Hepatocyte (in vitro differentiated cells): ENCODE data around the gene ZNF71. TPM values are rescaled to one million over a fixed set of nuclear protein-coding genes. Genes with fewer than 3 reads are reported as not detected.

Experiments used
- DNase-seq: peaks from one replicate; pipeline ENCODE4 v3.0.0-alpha.2; 2016; ENCODE audit warnings: low spot score
- H2AFZ ChIP-seq: fragments of 200-600 bp; sonication (generic); 2 replicates; pipeline ENCODE4 v1.6.0; 2016; ENCODE audit warnings: antibody characterized with exemption, mild to moderate bottlenecking
- H3K27ac ChIP-seq: fragments of 200-600 bp; sonication (generic); 2 replicates; pipeline ENCODE4 v1.5.1; 2016; ENCODE audit warnings: mild to moderate bottlenecking
- H3K27me3 ChIP-seq: fragments of 200-600 bp; sonication (generic); 2 replicates; pipeline ENCODE4 v1.6.1; 2016
- H3K36me3 ChIP-seq: fragments of 200-600 bp; sonication (generic); replicated peaks from 2 replicates; pipeline ENCODE4 v1.5.1; 2016; ENCODE audit warnings: low read depth; ENCODE audit not compliant: insufficient read depth
- H3K4me1 ChIP-seq: fragments of 200-600 bp; sonication (generic); 2 replicates; pipeline ENCODE4 v1.5.1; 2016; ENCODE audit warnings: mild to moderate bottlenecking, moderate library complexity; ENCODE audit not compliant: insufficient read depth
- H3K4me2 ChIP-seq: fragments of 200-600 bp; sonication (generic); 2 replicates; pipeline ENCODE4 v1.6.0; 2016
- H3K4me3 ChIP-seq: fragments of 200-600 bp; sonication (generic); 2 replicates; pipeline ENCODE4 v1.5.1; 2016; ENCODE audit warnings: mild to moderate bottlenecking
- H3K79me2 ChIP-seq: fragments of 200-600 bp; sonication (generic); 2 replicates; pipeline ENCODE4 v1.6.0; 2017; ENCODE audit warnings: mild to moderate bottlenecking
- H3K9me2 ChIP-seq: fragments of 200-600 bp; sonication (generic); replicated peaks from 2 replicates; pipeline ENCODE4 v1.6.0; 2017; ENCODE audit warnings: mild to moderate bottlenecking; ENCODE audit not compliant: insufficient read depth
- H3K9me3 ChIP-seq: fragments of 200-600 bp; sonication (generic); 2 replicates; pipeline ENCODE4 v1.5.1; 2016; ENCODE audit warnings: low read depth, mild to moderate bottlenecking
- H4K20me1 ChIP-seq: fragments of 200-600 bp; sonication (generic); 2 replicates; pipeline ENCODE4 v1.6.0; 2016; ENCODE audit warnings: mild to moderate bottlenecking; ENCODE audit not compliant: insufficient read depth, poor library complexity, severe bottlenecking
- EZH2 ChIP-seq: fragments of 200-600 bp; sonication (generic); IDR thresholded peaks from 2 replicates; pipeline ENCODE4 v1.6.1; 2016; ENCODE audit warnings: antibody characterized with exemption, mild to moderate bottlenecking, borderline replicate concordance
- EZH2phosphoT487 ChIP-seq: fragments of 200-600 bp; sonication (generic); IDR thresholded peaks from one replicate; pipeline ENCODE4 v1.6.1; 2018; ENCODE audit warnings: antibody characterized with exemption, mild to moderate bottlenecking, low read depth, moderate library complexity; ENCODE audit not compliant: unreplicated experiment, severe bottlenecking
- WGBS: methylation state at CpG from one replicate; pipeline ENCODE4 v1.1.6; 2016; ENCODE audit warnings: low lambda C conversion rate; ENCODE audit errors: missing lambda C conversion rate; 5-methylcytosine and 5-hydroxymethylcytosine counted together
- polyA plus RNA-seq: library from polyadenylated mRNA; unstranded; fragments of >200 nt; fragmentation: Nextera tagmentation; extraction: Ambion mirVana; gene quantifications from 2 replicates; pipeline ENCODE4 v1.2.1, GENCODE V29; 2016
- total RNA-seq: library from RNA; depleted of rRNA; stranded (reverse); fragments of >200 nt; gene quantifications from 2 replicates; pipeline ENCODE4 v1.2.3, GENCODE V29; 2014
- TF ChIP-seq, protein P1 (sequence below): fragments of 200-600 bp; sonication (generic); IDR thresholded peaks from 2 replicates; pipeline ENCODE4 v1.5.1; 2016; ENCODE audit warnings: antibody characterized with exemption, mild to moderate bottlenecking; ENCODE audit not compliant: poor library complexity

ZNF71 gene
- total and polyA plus RNA-seq, 2 experiments from 2014 or later: 9.2 to 9.5 TPM

DNA sequence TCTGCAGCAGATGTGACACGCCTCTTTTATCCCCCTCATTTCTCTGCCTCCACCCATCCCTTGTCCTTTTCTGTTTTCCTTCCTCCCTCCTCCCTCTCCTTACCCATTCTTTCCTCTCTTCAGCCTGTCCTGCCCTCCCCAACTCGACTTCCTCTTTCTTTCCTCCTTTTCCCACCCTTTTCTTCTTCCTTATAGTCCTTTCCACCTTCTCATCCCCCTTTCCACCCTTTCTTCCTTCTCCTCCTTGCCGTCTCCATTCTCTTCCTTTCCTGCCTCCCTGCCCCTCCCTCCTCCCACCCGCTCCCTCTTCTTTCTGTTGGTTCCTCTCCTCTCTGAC, 688 bp upstream of the ZNF71 start:
- Histone ChIP-seq H3K79me2 (peaks cover 42% of the 10 kb centered on the region), H3K36me3 (no peaks in the 10 kb centered on the region), H4K20me1 (no peaks in the 10 kb centered on the region), H3K9me2 (no peaks in the 10 kb centered on the region), H3K9me3 (peaks cover 10% of the 10 kb centered on the region), H3K27me3 (no peaks in the 10 kb centered on the region), H3K4me2 (peak overlapping the region; percentile 89), H2AFZ (peak overlapping the region; percentile 13), H3K4me3 (no peak overlapping the region), H3K27ac (no peak overlapping the region), H3K4me1 (peaks cover 5% of the 10 kb centered on the region)
- TF ChIP-seq EZH2phosphoT487 (no peak), EZH2 (no peak)
- TF ChIP-seq, protein P1, sequence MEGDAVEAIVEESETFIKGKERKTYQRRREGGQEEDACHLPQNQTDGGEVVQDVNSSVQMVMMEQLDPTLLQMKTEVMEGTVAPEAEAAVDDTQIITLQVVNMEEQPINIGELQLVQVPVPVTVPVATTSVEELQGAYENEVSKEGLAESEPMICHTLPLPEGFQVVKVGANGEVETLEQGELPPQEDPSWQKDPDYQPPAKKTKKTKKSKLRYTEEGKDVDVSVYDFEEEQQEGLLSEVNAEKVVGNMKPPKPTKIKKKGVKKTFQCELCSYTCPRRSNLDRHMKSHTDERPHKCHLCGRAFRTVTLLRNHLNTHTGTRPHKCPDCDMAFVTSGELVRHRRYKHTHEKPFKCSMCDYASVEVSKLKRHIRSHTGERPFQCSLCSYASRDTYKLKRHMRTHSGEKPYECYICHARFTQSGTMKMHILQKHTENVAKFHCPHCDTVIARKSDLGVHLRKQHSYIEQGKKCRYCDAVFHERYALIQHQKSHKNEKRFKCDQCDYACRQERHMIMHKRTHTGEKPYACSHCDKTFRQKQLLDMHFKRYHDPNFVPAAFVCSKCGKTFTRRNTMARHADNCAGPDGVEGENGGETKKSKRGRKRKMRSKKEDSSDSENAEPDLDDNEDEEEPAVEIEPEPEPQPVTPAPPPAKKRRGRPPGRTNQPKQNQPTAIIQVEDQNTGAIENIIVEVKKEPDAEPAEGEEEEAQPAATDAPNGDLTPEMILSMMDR: no peak
- DNase-seq: no peak
- WGBS: 96% methylated on average over 2 of the region's 4 CpGs

DNA sequence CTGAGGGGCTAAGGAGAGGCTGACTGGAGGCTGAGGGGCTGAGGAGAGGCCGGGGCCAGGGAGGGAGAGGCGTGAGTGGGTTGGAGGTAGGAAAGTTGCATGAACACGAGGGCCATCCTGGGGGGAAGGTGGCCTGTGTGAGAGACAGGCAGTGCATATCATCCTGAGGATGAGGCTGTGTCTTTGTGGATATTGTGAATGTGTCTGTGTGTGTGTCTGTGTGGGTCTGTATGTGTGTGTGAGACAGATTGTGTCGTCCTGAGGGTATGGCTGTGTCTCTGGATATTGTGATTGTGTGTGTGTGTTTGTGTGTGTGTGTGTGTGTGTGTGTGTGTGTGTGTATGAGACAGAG, 422 bp downstream of the ZNF71 start:
- H3K79me2 ChIP-seq: peaks cover 44% of the 10 kb centered on the region

DNA sequence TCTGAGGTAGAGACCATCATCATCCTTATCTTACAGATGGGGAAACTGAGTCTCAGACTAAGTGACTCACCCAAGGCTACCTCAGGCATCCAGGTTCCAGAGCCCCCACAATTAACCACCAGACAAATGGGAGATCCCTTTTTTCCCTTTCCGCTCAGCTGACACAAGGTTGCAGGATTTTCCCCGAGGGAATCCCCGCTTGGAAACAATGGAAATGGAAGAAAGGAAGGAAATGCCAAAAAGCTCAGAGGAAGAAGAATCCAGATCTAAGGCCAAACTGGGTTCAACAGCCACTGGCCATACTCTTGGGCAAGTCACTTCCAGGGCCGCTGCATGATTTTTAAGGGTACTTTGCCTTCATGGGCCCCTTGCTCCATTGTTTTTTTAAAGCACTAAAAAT, 1.6 kb downstream of the ZNF71 start:
- Histone ChIP-seq H3K9me2 (no peaks in the 10 kb centered on the region), H3K4me1 (peaks cover 5% of the 10 kb centered on the region), H3K36me3 (no peaks in the 10 kb centered on the region), H3K79me2 (peaks cover 55% of the 10 kb centered on the region), H3K4me3 (no peak overlapping the region), H3K27ac (no peak overlapping the region), H2AFZ (no peak overlapping the region), H3K4me2 (peak overlapping the region; percentile 89), H3K27me3 (no peaks in the 10 kb centered on the region), H3K9me3 (peaks cover 18% of the 10 kb centered on the region), H4K20me1 (no peaks in the 10 kb centered on the region)
- no peak for DNase-seq
- no peak for TF ChIP-seq EZH2phosphoT487
- WGBS: 81% methylated on average over 4 of the region's 4 CpGs

More for the DNA sequence above, 422 bp downstream of the ZNF71 start:
- WGBS: 0% methylated on average over 1 of the region's 4 CpGs
- H2AFZ ChIP-seq: peak overlapping the region; percentile 55
- no peaks in the 10 kb centered on the region for H3K27me3 ChIP-seq
- H3K9me3 ChIP-seq: peaks cover 10% of the 10 kb centered on the region
- H3K4me1 ChIP-seq: peaks cover 5% of the 10 kb centered on the region
- no peaks in the 10 kb centered on the region for H3K9me2 ChIP-seq
- no peak overlapping the region for H3K27ac ChIP-seq
- H3K4me3 ChIP-seq: peak overlapping the region; percentile 79
- H3K36me3 ChIP-seq: no peaks in the 10 kb centered on the region
- H4K20me1 ChIP-seq: no peaks in the 10 kb centered on the region
- no peak for DNase-seq
- TF ChIP-seq EZH2phosphoT487 (no peak), EZH2 (no peak)
- TF ChIP-seq, protein P1: no peak
- H3K4me2 ChIP-seq: peak overlapping the region; percentile 89

DNA sequence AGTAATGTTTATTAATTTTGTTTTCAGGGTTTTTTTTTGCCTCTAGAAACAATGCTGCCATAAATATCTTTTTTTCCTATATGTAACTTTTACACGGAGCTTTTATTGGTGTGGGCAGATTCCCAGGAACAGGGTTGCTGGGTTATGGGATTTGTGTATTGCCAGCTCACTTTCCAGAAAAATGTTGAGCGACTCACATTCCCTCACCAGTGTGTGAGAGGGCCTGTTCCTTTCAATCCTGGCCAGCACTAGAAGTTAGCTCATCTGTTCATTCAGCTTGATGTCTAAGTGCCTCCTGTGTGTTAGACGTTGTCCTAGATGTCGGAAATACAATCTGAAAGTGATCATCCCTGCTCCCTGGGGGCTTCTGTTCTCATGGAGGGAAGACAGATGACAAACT, 2.6 kb downstream of the ZNF71 start:
- H3K27me3 ChIP-seq: no peaks in the 10 kb centered on the region
- no peak overlapping the region for H2AFZ ChIP-seq
- 97% methylated on average over 4 of the region's 4 CpGs for WGBS
- H3K4me3 ChIP-seq: no peak overlapping the region
- H3K79me2 ChIP-seq: peaks cover 62% of the 10 kb centered on the region
- no peaks in the 10 kb centered on the region for H4K20me1 ChIP-seq
- no peaks in the 10 kb centered on the region for H3K36me3 ChIP-seq
- H3K4me2 ChIP-seq: no peak overlapping the region
- H3K27ac ChIP-seq: no peak overlapping the region
- no peak for DNase-seq
- H3K4me1 ChIP-seq: peaks cover 5% of the 10 kb centered on the region
- no peaks in the 10 kb centered on the region for H3K9me2 ChIP-seq
- TF ChIP-seq EZH2 (no peak), EZH2phosphoT487 (no peak)
- TF ChIP-seq, protein P1: no peak
- H3K9me3 ChIP-seq: peaks cover 27% of the 10 kb centered on the region
